Cerebellar nuclear complex (tissue), 1 donor: ENCODE measurements around the gene PUS10.

Source experiments
- DNase-seq, 2 experiments: peaks; one replicate each; lab custom pipeline; 2025; lab: John Stamatoyannopoulos, UW

PUS10 gene

GRCh38 chr2:60966507-60967405 lies 51.3 kb downstream of the PUS10 start:
- no peak for DNase-seq

GRCh38 chr2:60965499-60965785 lies 52.6 kb downstream of the PUS10 start:
- no peak for DNase-seq

- DNase-seq, result no peak
These were observed 53.2 kb downstream of the PUS10 start for GRCh38 chr2:60964651-60965498.

GRCh38 chr2:60963190-60963589 lies 54.9 kb downstream of the PUS10 start:
- no peak for DNase-seq

- no peak for DNase-seq
These were observed 55.5 kb downstream of the PUS10 start for GRCh38 chr2:60962528-60962927.

- DNase-seq, result no peak
These were observed 56.6 kb downstream of the PUS10 start for GRCh38 chr2:60961457-60961856.

GRCh38 chr2:60960706-60961105 lies 57.3 kb downstream of the PUS10 start:
- DNase-seq, result no peak

GRCh38 chr2:60959501-60959900 lies 58.6 kb downstream of the PUS10 start:
- no peak for DNase-seq

GRCh38 chr2:60958800-60959199 lies 59.3 kb downstream of the PUS10 start:
- no peak for DNase-seq

GRCh38 chr2:60958361-60958760 lies 59.7 kb downstream of the PUS10 start:
- DNase-seq, result no peak

- no peak for DNase-seq
These were observed 60.4 kb downstream of the PUS10 start for GRCh38 chr2:60957643-60958042.

- no peak for DNase-seq
These were observed 60.8 kb downstream of the PUS10 start for GRCh38 chr2:60957224-60957623.

GRCh38 chr2:60954139-60954538 lies 63.9 kb downstream of the PUS10 start:
- no peak for DNase-seq

GRCh38 chr2:60948926-60949579 lies 69.0 kb downstream of the PUS10 start:
- no peak for DNase-seq

- no peak for DNase-seq
These were observed 69.9 kb downstream of the PUS10 start for GRCh38 chr2:60948161-60948560.

GRCh38 chr2:60947056-60947455 lies 71.0 kb downstream of the PUS10 start:
- DNase-seq, result no peak

GRCh38 chr2:60945341-60945740 lies 72.7 kb downstream of the PUS10 start:
- DNase-seq, result peak; percentile 6 to 34

- no peak for DNase-seq
These were observed 78.4 kb downstream of the PUS10 start for GRCh38 chr2:60939622-60940021.

GRCh38 chr2:60938301-60938700 lies 79.8 kb downstream of the PUS10 start:
- no peak for DNase-seq

GRCh38 chr2:60936757-60937156 lies 81.3 kb downstream of the PUS10 start:
- DNase-seq, result peak; percentile 29 to 61

- peak in 1 of 2 experiments; percentile 14 for DNase-seq
These were observed 83.8 kb downstream of the PUS10 start for GRCh38 chr2:60934165-60934722.

GRCh38 chr2:60932954-60933353 lies 85.1 kb downstream of the PUS10 start:
- DNase-seq, result no peak
